GM21786 (cell line): ENCODE results near the gene PARVG.

ENCODE experiments used
- ATAC-seq: cut with Tn5 transposase; IDR thresholded peaks from one replicate; pipeline ENCODE4 v1.9.1; 2021; ENCODE audit not compliant: unreplicated experiment

The PARVG gene

DNA sequence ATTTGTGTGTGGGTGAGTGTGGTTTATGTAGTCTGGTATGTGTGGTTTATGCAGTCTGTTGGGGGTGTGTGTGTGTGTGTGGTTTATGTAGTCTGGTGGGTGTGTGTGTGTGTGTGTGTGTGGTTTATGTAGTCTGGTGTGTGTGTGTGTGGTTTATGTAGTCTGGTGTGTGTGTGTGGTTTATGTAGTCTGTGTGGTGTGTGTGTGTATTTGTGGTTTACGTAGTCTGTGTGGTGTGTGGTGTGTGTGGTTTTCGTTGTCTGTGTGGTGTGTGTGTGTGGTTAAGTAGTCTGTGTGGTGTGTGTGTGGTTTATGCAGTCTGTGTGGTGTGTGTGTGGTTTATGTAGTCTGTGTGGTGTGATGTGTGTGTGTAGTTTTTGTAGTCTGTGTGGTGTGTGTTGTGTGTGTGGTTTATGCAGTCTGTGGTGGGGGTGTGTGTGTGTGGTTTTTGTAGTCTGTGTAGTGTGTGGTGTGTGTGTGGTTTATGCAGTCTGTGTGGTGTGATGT is 26.2 kb upstream of the PARVG start:
- no peak for ATAC-seq

DNA sequence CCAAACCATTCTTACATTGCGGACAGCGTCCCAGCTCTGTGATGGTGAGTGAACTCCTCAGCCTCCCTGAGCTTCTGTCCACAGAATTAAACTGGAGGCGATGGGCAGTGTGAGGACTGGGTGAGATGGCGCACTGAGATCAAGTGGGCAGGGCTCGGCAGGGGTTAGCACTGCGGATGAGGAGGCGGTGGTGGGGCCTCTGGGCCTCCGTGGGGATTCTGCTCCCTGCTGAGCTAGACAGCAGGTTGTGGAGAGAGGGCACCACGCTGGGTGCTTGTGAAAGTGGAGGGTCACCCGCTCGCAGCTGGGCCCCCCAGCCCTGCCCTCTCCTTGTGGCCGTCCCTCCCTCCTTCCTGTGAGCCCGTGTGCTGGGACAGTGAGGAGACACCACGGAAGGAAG is 25.6 kb upstream of the PARVG start:
- ATAC-seq: no peak

- no peak for ATAC-seq
Measured at GRCh38 chr22:44157916-44158618, 22.7 kb upstream of the PARVG start.

GRCh38 chr22:44158816-44159215 is 21.9 kb upstream of the PARVG start:
- no peak for ATAC-seq

GRCh38 chr22:44159221-44159620 is 21.5 kb upstream of the PARVG start:
- no peak for ATAC-seq

DNA sequence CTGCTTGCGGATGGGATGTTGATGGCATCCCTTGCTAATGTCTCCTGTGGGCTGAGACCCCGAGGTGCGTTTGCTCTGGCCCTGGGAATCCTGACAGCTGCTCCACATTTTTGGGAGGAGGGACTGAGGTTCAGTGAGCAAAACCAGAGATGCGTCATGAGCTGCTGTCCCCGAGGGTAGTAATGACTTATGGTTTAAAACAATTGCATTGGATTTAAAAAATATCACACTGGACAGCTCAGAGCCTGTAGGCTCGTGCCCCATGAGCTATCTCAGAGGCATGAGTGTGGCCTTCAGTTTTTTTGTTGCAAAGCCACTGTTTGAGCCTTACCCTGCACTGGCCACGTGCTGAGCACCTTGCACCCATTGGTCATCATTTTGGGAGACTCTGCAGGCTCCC is 20.9 kb upstream of the PARVG start:
- ATAC-seq: no peak

DNA sequence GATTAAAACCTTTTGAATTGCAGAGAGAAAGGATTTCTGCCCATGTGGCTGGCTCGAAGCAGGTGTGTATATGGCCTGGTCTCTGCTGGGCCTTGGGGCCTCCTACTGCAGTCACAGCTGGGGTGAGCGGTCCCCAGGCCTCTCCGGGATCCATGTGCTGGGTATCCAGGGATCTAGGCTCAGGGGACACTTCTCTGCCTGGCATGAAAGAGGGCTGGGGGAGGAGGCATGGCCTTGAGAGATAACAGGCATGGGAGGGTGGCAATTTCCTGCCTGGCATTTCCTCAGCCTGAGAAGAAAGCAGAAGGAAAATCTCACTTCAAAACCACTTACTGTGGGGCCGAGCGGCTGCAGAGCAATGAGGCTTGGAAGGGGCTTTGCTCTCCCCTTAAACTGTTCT is 20.3 kb upstream of the PARVG start:
- ATAC-seq: no peak

- no peak for ATAC-seq
Measured at GRCh38 chr22:44161673-44162072, 19.1 kb upstream of the PARVG start.

GRCh38 chr22:44162960-44163359 is 17.8 kb upstream of the PARVG start:
- ATAC-seq: no peak

DNA sequence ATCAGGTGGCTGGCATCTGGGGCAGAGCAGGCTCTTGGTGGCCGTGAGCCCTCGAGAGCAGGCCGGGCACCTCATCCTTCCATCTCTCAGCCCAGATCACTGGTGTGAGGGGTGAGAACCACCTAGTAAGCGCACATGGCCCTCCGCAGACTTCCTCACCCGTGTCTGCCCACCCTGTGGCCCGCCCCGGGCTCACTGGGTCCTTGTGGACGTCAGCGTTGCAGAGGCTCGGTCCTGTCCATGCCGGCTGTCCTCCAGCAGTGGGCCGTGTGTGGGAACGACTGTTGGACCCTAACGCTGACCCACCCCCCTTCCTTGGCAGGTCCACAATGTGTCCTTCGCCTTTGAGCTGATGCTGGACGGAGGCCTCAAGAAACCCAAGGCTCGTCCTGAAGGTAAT is 17.2 kb upstream of the PARVG start:
- ATAC-seq: no peak

- no peak for ATAC-seq
Measured at GRCh38 chr22:44164031-44164430, 16.7 kb upstream of the PARVG start.

- no peak for ATAC-seq
Measured at GRCh38 chr22:44165286-44165874, 15.3 kb upstream of the PARVG start.

DNA sequence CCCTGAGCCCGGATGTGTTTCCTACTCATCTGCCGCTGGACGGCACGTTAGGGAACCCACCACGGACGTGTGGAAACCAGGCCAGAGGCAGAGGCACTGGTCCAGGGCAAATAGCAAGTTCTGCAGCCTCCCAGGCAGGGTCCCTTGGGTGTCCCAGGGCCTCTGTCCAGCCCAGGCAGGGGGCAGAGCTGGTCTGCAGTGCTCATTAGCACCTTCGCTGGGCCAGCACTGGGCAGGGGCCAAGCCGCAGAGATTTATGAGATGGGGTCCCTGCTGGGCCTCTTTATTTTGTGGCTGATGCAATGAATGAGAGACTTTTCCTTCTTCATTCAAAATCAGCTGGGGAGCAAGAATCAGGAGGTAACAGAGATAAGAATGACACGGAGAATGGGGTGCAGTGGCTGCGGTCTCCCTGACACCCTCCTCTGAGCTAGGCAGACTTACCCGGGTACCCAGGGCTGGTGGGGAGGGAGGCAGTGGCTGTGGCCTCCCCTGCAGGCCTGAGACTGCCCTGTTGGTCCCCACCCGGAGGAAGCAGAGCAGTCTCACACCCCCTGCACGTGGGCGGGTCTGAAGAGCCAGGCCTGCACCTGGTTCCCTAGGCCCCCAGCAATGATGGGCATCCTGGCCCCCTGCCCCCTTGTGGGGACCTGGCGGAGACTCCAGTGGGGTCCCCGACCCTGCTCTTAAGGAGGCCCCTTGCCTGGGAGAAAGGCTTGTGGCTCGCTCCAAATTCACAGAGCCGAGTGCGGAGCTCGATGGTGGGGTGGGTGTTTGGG is 14.0 kb upstream of the PARVG start:
- ATAC-seq: no peak

DNA sequence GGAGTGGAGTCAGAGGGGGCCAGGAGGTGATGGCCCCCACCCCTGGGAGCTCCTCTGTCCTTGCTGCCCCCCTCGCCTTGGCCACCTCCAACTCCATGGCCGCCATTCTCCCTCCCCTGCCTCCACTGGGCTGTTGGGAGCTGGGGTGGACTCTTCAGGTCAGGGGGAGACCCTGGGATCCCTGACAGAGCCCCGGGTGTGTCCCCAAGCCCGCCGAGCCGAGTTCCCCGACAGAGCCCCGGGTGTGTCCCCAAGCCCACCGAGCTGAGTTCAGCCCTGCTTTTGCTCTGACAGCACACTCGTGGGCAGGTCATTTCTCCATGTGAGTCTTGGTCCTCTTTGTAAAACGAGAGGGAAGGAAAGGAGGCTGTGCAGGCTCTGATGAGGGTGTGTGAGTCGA is 13.2 kb upstream of the PARVG start:
- ATAC-seq: no peak

DNA sequence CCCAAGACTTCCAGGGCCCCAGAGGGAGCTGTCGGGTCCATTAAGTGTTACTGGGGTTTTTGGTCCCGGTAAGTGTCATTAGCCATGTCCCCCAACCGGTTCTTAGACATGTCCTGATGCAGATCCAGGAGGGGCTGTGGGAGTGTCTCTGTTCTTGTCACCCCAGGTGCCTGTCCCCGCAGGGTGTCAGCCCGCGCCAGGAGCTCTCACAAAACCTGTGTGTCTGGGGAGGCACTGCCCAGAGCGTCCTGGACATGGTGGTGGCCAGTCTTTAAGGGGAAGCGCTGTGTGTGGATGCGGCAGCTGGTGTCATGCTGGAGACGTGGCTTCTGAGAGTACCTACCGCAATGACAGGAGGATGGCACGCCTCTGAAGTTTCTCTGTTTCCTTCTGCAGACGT is 12.5 kb upstream of the PARVG start:
- ATAC-seq: no peak

DNA sequence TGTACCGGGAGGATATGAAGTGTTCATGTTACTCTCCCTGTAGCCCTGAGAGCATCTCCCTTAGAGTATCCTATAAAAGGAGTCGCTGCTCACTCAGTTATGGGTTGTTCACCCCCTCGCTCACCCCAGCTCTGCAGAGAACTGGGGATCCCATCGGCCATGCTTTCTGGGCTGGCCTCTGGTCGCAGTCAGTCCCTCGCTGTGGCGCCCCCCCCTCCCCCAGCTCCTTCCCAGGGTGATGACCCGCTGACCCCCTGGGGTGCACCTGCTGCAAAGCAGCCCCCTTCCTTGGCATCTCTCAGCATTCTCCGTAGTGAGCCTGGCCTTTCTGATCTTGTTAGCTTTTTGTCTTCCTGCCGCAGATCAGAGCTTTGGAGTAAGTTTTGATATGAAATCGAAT is 10.3 kb upstream of the PARVG start:
- ATAC-seq: no peak

DNA sequence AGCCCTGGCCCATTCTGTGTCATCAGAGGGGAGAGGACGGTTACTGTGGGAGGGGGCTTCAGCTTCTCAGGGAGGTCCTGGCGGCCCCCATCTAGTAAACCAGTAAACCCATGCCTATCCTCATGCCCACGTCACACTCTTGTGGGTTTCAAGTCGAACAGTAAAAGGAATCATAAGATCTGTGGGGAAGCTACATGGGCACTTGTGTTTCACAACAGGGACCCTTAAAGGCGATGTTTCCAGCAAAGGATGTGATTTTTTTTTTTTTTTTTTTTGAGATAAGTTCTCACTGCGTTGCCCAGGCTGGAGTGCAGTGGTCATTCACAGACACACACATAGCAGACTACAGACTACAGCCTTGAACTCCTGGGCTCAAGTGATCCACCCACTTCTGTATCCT is 9.2 kb upstream of the PARVG start:
- ATAC-seq: no peak

DNA sequence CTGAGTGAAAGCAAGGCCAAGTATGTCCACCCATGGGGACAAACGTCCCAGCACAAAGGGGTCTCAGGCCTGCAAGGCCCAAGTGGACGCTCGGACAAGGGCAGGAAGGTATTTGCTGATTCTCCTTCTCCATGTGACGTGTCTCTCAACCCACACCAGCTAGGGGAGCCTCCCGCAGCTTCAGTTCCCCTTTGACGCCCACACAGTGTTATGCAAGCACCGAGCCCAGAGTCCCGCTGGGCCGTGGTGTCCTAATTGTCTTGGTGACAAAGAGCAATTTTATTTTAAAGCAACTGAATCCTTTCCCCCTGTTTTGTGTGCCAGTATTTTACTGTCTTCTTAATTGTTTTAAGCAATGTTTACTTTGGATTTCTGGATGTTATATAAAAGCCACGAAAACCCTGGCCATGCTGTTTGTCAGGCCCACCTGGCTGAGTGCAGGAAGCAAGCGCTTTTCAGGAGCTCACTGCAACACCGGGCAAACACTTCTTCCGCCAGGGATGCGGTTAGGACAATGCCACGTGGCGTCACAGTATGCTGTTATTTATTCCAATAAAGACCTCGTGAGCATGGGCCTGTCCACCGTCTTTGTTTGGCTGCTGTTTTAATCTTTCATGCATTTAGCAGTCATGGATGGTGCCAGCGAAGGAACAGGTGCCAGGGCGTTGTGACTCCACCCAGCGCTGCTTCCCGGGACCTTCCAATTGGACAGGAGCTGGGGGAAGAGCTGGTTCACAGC is 8.2 kb upstream of the PARVG start:
- peak; percentile 55 for ATAC-seq

DNA sequence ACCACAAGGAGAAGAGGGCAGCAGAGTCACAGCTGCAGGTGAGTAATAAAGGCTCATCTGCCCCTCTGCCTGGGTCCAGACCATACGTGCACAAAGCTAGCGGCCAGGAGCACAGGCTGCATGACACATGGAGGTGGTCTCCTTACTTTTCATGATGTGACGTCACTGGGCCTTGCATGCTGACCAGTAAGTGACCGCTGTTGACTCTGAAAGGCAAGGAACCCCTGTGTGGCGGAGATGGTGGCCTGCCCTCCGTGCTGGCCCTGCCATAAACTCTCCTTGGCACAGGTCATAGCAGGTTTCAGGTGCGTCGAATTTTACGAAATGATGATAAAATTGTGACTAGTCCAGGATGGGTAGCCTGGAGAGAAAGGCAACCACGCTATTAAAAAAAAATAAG is 7.6 kb upstream of the PARVG start:
- no peak for ATAC-seq

DNA sequence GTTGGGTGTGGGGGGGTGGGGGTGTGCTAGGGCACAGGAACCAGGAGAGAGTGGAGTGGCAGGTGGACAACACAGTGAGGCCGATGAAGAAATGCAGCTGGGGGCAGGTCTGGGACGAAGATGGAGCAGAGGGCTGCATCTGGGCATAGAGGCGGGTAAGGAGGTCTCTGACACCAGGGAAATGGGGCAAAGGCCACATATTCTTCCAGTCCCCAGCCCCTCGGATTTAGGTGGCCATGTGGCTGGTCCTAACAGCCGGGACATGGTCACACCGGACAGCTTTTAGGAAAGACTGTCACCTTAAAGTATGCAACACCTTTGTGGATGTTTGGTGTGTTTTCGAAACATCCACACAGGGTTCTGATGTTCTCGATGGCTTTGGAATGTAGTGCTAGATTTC is 5.0 kb upstream of the PARVG start:
- ATAC-seq: no peak

GRCh38 chr22:44179196-44179988 is 1.3 kb upstream of the PARVG start:
- ATAC-seq: no peak
